CD4-positive, alpha-beta T cell treated with Interleukin-4 for 1 hour (primary cell): ENCODE results near the gene SGMS1.

ENCODE experiments used
- DNase-seq, 2 donors: peaks; one replicate each; pipeline ENCODE4 v3.0.0-alpha.2; 2020 to 2022

SGMS1 gene

GRCh38 chr10:50417886-50418830 is 205.6 kb downstream of the SGMS1 start:
- DNase-seq: peak; percentile 57 to 58

GRCh38 chr10:50417486-50417885 is 206.3 kb downstream of the SGMS1 start:
- no peak for DNase-seq

- no peak for DNase-seq
Measured at GRCh38 chr10:50416881-50417280, 206.9 kb downstream of the SGMS1 start.

- DNase-seq: no peak
Measured at GRCh38 chr10:50416181-50416824, 207.5 kb downstream of the SGMS1 start.

- no peak for DNase-seq
Measured at GRCh38 chr10:50415292-50415691, 208.5 kb downstream of the SGMS1 start.

GRCh38 chr10:50410066-50410811 is 213.5 kb downstream of the SGMS1 start:
- no peak for DNase-seq

GRCh38 chr10:50407076-50407801 is 216.5 kb downstream of the SGMS1 start:
- no peak for DNase-seq

GRCh38 chr10:50406457-50407070 is 217.2 kb downstream of the SGMS1 start:
- no peak for DNase-seq

- no peak for DNase-seq
Measured at GRCh38 chr10:50405723-50406122, 218.0 kb downstream of the SGMS1 start.

- no peak for DNase-seq
Measured at GRCh38 chr10:50404021-50404773, 219.6 kb downstream of the SGMS1 start.

GRCh38 chr10:50403074-50403473 is 220.7 kb downstream of the SGMS1 start:
- DNase-seq: no peak

- no peak for DNase-seq
Measured at GRCh38 chr10:50402466-50402865, 221.3 kb downstream of the SGMS1 start.

- no peak for DNase-seq
Measured at GRCh38 chr10:50400694-50401093, 223.1 kb downstream of the SGMS1 start.

GRCh38 chr10:50398823-50399222 is 224.9 kb downstream of the SGMS1 start:
- DNase-seq: no peak

- DNase-seq: no peak
Measured at GRCh38 chr10:50398381-50398780, 225.4 kb downstream of the SGMS1 start.

GRCh38 chr10:50397312-50398140 is 226.2 kb downstream of the SGMS1 start:
- no peak for DNase-seq

GRCh38 chr10:50396491-50397311 is 227.1 kb downstream of the SGMS1 start:
- no peak for DNase-seq

- DNase-seq: no peak
Measured at GRCh38 chr10:50395851-50396250, 227.9 kb downstream of the SGMS1 start.

- peak in 1 of 2 donors; percentile 45 for DNase-seq
Measured at GRCh38 chr10:50395271-50395670, 228.5 kb downstream of the SGMS1 start.

GRCh38 chr10:50394832-50395231 is 228.9 kb downstream of the SGMS1 start:
- no peak for DNase-seq
